22Rv1 (cell line): ENCODE data around the gene ABCA8.

Experiments
- H3K27ac ChIP-seq: fragments of 450-650 bp; 2 replicates; pipeline ENCODE4 v1.5.1; 2017
- CTCF ChIP-seq: fragments of 450-650 bp; IDR thresholded peaks from 2 replicates; pipeline ENCODE4 v1.5.1; 2017; ENCODE audit warnings: mild to moderate bottlenecking
- ZFX ChIP-seq: fragments of 450-650 bp; IDR thresholded peaks from 2 replicates; pipeline ENCODE4 v1.6.1; 2017; ENCODE audit warnings: antibody characterized with exemption, borderline replicate concordance

Gene ABCA8

GRCh38 chr17:68884888-68885287, 70.3 kb downstream of the ABCA8 start:
- H3K27ac ChIP-seq = no peak overlapping the region
- TF ChIP-seq CTCF = no peak
- no peak for TF ChIP-seq ZFX

- no peak overlapping the region for H3K27ac ChIP-seq
- no peak for TF ChIP-seq CTCF
- TF ChIP-seq ZFX = no peak
Measured at GRCh38 chr17:68878226-68878885, 76.8 kb downstream of the ABCA8 start.

- H3K27ac ChIP-seq = no peak overlapping the region
- TF ChIP-seq ZFX (no peak), CTCF (no peak)
Measured at GRCh38 chr17:68871447-68871846, 83.7 kb downstream of the ABCA8 start.

GRCh38 chr17:68870976-68871375, 84.2 kb downstream of the ABCA8 start:
- no peak overlapping the region for H3K27ac ChIP-seq
- TF ChIP-seq CTCF = no peak
- no peak for TF ChIP-seq ZFX

- TF ChIP-seq CTCF (no peak), ZFX (no peak)
- H3K27ac ChIP-seq = no peak overlapping the region
Measured at GRCh38 chr17:68870161-68870826, 84.9 kb downstream of the ABCA8 start.

GRCh38 chr17:68868708-68869107, 86.5 kb downstream of the ABCA8 start:
- TF ChIP-seq ZFX (no peak), CTCF (no peak)
- H3K27ac ChIP-seq = no peak overlapping the region

- H3K27ac ChIP-seq = no peak overlapping the region
- no peak for TF ChIP-seq ZFX
Measured at GRCh38 chr17:68867759-68868516, 87.3 kb downstream of the ABCA8 start.
